Suprapubic skin (tissue), 3 donors: ENCODE data around the gene JHY.

Experiments
- EP300 ChIP-seq: sonication (generic); formaldehyde crosslinking; IDR thresholded peaks from one replicate; pipeline ENCODE4 v1.6.1; 2017; ENCODE audit warnings: antibody characterized with exemption
- TF ChIP-seq, protein P1 (sequence below), 2 donors: fragments of 200-600 bp in 1 of 2; fragments of 450-650 bp in 1 of 2; sonication (generic) in 1 of 2; IDR thresholded peaks; one replicate each; pipeline ENCODE4 v1.5.1; 2016 to 2019; ENCODE audit warnings: antibody characterized with exemption in 2 of 2, mild to moderate bottlenecking in 1 of 2, moderate library complexity in 1 of 2

DNA sequence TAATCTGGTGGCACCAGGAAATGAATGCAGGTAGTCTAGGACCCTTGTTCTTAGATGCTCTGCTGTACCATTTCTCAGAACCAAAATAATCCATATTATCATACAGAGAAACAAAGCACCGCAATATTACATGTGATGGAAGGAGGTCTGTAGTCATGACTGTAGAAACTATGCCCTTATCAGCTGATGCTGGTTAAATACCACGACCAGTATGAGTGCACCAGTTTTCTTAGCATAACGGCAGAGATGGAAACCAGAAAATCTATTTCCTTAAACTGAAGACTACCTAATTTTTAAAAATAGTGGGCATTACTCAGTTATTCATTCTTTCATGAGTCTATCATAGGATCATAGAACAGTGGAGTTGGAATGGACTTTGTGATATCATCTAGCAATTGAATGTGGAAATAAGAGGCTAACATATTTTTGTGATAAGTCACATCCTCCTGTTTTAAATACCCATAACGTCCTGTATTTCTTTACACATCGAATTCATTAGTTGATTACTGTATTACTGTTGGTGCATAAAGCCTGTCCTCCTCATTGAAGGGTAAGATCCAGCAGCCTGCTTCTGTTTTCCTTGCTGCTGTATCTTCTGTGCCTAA lies 15.1 kb downstream of the JHY start:
- TF ChIP-seq, protein P1, sequence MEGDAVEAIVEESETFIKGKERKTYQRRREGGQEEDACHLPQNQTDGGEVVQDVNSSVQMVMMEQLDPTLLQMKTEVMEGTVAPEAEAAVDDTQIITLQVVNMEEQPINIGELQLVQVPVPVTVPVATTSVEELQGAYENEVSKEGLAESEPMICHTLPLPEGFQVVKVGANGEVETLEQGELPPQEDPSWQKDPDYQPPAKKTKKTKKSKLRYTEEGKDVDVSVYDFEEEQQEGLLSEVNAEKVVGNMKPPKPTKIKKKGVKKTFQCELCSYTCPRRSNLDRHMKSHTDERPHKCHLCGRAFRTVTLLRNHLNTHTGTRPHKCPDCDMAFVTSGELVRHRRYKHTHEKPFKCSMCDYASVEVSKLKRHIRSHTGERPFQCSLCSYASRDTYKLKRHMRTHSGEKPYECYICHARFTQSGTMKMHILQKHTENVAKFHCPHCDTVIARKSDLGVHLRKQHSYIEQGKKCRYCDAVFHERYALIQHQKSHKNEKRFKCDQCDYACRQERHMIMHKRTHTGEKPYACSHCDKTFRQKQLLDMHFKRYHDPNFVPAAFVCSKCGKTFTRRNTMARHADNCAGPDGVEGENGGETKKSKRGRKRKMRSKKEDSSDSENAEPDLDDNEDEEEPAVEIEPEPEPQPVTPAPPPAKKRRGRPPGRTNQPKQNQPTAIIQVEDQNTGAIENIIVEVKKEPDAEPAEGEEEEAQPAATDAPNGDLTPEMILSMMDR (IDR thresholded peaks at IDR 0.05) = no peak
- TF ChIP-seq EP300 = no peak
